H9 (cell line): ENCODE data around the gene GPR107. TPM values are rescaled to one million over a fixed set of nuclear protein-coding genes. Genes with fewer than 3 reads are reported as not detected.

ENCODE experiments used
- DNase-seq: peaks from one replicate; pipeline ENCODE4 v3.0.0-alpha.2; 2017
- H2AFZ ChIP-seq: one replicate; pipeline ENCODE4 v1.6.1; 2013; ENCODE audit warnings: mild to moderate bottlenecking, low read length, control low read depth, moderate library complexity
- H2AK5ac ChIP-seq: 2 replicates; pipeline ENCODE4 v1.6.1; 2013; ENCODE audit warnings: low read length, control low read depth, mixed read lengths; ENCODE audit not compliant: insufficient read length
- H2BK120ac ChIP-seq: one replicate; pipeline ENCODE4 v1.6.1; 2013; ENCODE audit warnings: low read depth, mild to moderate bottlenecking, low read length, control low read depth, inconsistent platforms; ENCODE audit not compliant: poor library complexity, severe bottlenecking
- H2BK12ac ChIP-seq: 2 replicates; pipeline ENCODE4 v1.6.1; 2013; ENCODE audit warnings: low read length, control low read depth, mixed read lengths, low read depth; ENCODE audit not compliant: insufficient read length
- H2BK15ac ChIP-seq: 2 replicates; pipeline ENCODE4 v1.6.1; 2013; ENCODE audit warnings: low read depth, low read length, control low read depth
- H2BK20ac ChIP-seq: one replicate; pipeline ENCODE4 v1.6.1; 2013; ENCODE audit warnings: low read depth, mild to moderate bottlenecking, low read length, control low read depth, inconsistent platforms; ENCODE audit not compliant: poor library complexity, severe bottlenecking
- H2BK5ac ChIP-seq: 2 replicates; pipeline ENCODE4 v1.6.1; 2013; ENCODE audit warnings: low read length, control low read depth, mixed read lengths; ENCODE audit not compliant: insufficient read length
- H3K14ac ChIP-seq: 2 replicates; pipeline ENCODE4 v1.6.1; 2013; ENCODE audit warnings: low read length, control low read depth; ENCODE audit not compliant: insufficient read depth
- H3K18ac ChIP-seq: 2 replicates; pipeline ENCODE4 v1.6.1; 2013; ENCODE audit warnings: low read depth, mild to moderate bottlenecking, mixed read lengths, low read length, control low read depth; ENCODE audit not compliant: insufficient read length
- H3K23ac ChIP-seq: 2 replicates; pipeline ENCODE4 v1.6.1; 2013; ENCODE audit warnings: low read length, control low read depth, mixed read lengths, low read depth; ENCODE audit not compliant: insufficient read length
- H3K23me2 ChIP-seq: 2 replicates; pipeline ENCODE4 v1.6.1; 2013; ENCODE audit warnings: low read depth, mild to moderate bottlenecking, mixed read lengths, low read length, control low read depth; ENCODE audit not compliant: insufficient read length, poor library complexity, severe bottlenecking
- H3K27ac ChIP-seq: 2 replicates; pipeline ENCODE4 v1.5.1; 2013; ENCODE audit warnings: low read length, control low read depth, mixed read lengths, low read depth; ENCODE audit not compliant: insufficient read length
- H3K27me3 ChIP-seq: 2 replicates; pipeline ENCODE4 v1.6.1; 2013; ENCODE audit warnings: low read length, control low read depth, inconsistent platforms; ENCODE audit not compliant: insufficient read depth
- H3K4ac ChIP-seq: 2 replicates; pipeline ENCODE4 v1.6.1; 2013; ENCODE audit warnings: low read depth, mild to moderate bottlenecking, control low read depth, inconsistent platforms, low read length, moderate library complexity
- H3K4me1 ChIP-seq: 2 replicates; pipeline ENCODE4 v1.6.1; 2013; ENCODE audit warnings: low read length, control low read depth, inconsistent platforms; ENCODE audit not compliant: insufficient read depth
- H3K4me2 ChIP-seq: 2 replicates; pipeline ENCODE4 v1.6.1; 2013; ENCODE audit warnings: low read length, control low read depth, mixed read lengths; ENCODE audit not compliant: insufficient read length, insufficient read depth
- H3K56ac ChIP-seq: 2 replicates; pipeline ENCODE4 v1.6.1; 2013; ENCODE audit warnings: low read depth, mild to moderate bottlenecking, mixed read lengths, low read length, control low read depth; ENCODE audit not compliant: insufficient read length
- H3K79me1 ChIP-seq: 2 replicates; pipeline ENCODE4 v1.6.1; 2013; ENCODE audit warnings: low read depth, mild to moderate bottlenecking, moderate library complexity, low read length, control low read depth, inconsistent platforms; ENCODE audit not compliant: insufficient read depth, poor library complexity, severe bottlenecking
- H3K79me2 ChIP-seq: 2 replicates; pipeline ENCODE4 v1.6.1; 2013; ENCODE audit warnings: low read length, control low read depth, inconsistent platforms; ENCODE audit not compliant: insufficient read depth
- H3K9ac ChIP-seq: 2 replicates; pipeline ENCODE4 v1.6.1; 2013; ENCODE audit warnings: low read length, control low read depth, mixed read lengths; ENCODE audit not compliant: insufficient read length; ENCODE audit errors: extremely low read depth
- H3K9me3 ChIP-seq: one replicate; pipeline ENCODE4 v1.6.1; 2013; ENCODE audit warnings: low read depth, low read length, inconsistent platforms; ENCODE audit not compliant: control insufficient read depth
- H3T11ph ChIP-seq: one replicate; pipeline ENCODE4 v1.6.1; 2013; ENCODE audit warnings: mild to moderate bottlenecking, low read length, control low read depth, inconsistent platforms
- H4K20me1 ChIP-seq: one replicate; pipeline ENCODE4 v1.6.1; 2013; ENCODE audit not compliant: control insufficient read depth, insufficient read length, insufficient read depth
- H4K5ac ChIP-seq: 2 replicates; pipeline ENCODE4 v1.6.1; 2013; ENCODE audit warnings: low read depth, mild to moderate bottlenecking, mixed read lengths, low read length, control low read depth; ENCODE audit not compliant: insufficient read length
- H4K8ac ChIP-seq: replicated peaks from 2 replicates; pipeline ENCODE4 v1.6.1; 2013; ENCODE audit warnings: low read length, control low read depth, mixed read lengths, low read depth; ENCODE audit not compliant: insufficient read length
- H4K91ac ChIP-seq: 2 replicates; pipeline ENCODE4 v1.6.1; 2013; ENCODE audit warnings: low read depth, mild to moderate bottlenecking, moderate library complexity, mixed read lengths, low read length, control low read depth; ENCODE audit not compliant: insufficient read length
- H3K27ac Mint-ChIP-seq, 3 experiments: 2 replicates in 2 of 3; 3 replicates in 1 of 3; pipeline ENCODE4 v1.8.0; 2020 to 2021; ENCODE audit warnings: mixed read lengths in 3 of 3, mild to moderate bottlenecking in 1 of 3, moderate library complexity in 1 of 3
- H3K27me3 Mint-ChIP-seq: 2 replicates; pipeline ENCODE4 v1.8.0; 2021; ENCODE audit warnings: low read depth, mild to moderate bottlenecking, moderate library complexity, mixed read lengths
- H3K36me3 Mint-ChIP-seq, 3 experiments: 2 replicates in 2 of 3; 3 replicates in 1 of 3; pipeline ENCODE4 v1.8.0; 2020 to 2021; ENCODE audit warnings: low read depth in 3 of 3, mixed read lengths in 3 of 3; ENCODE audit not compliant: insufficient read depth in 1 of 3
- H3K4me1 Mint-ChIP-seq, 2 experiments: 2 replicates each; pipeline ENCODE4 v1.8.0; 2020; ENCODE audit warnings: mixed read lengths in 2 of 2
- H3K4me3 Mint-ChIP-seq, 2 experiments: 2 replicates in 1 of 2; 3 replicates in 1 of 2; pipeline ENCODE4 v1.8.0; 2020 to 2021; ENCODE audit warnings: mild to moderate bottlenecking in 2 of 2, mixed read lengths in 2 of 2, moderate library complexity in 1 of 2
- H3K9me3 Mint-ChIP-seq, 2 experiments: 2 replicates in 1 of 2; 3 replicates in 1 of 2; pipeline ENCODE4 v1.8.0; 2020; ENCODE audit warnings: mild to moderate bottlenecking in 2 of 2, mixed read lengths in 2 of 2, moderate library complexity in 1 of 2
- CTCF ChIP-seq: fragments of 200-600 bp; sonication (generic); conservative IDR thresholded peaks from 3 replicates; pipeline ENCODE4 v1.8.0; 2021; ENCODE audit warnings: antibody characterized with exemption, mild to moderate bottlenecking
- WGBS: extraction: QIAGEN DNeasy Blood & Tissue Kit; methylation state at CpG from one replicate; pipeline ENCODE4 v1.1.7; 2013; ENCODE audit warnings: missing lambda C conversion rate, low lambda C conversion rate, mixed read lengths; ENCODE audit not compliant: insufficient read length; ENCODE audit errors: extremely low coverage; 5-methylcytosine and 5-hydroxymethylcytosine counted together
- total RNA-seq: library from RNA; stranded (reverse); gene quantifications from 2 replicates; pipeline ENCODE4 v1.2.1, GENCODE V29; 2021

The GPR107 gene
- total RNA-seq, 1 experiment from 2014 or later, result 38.0 TPM

- Histone ChIP-seq H4K5ac (no peak overlapping the region), H3K18ac (no peak overlapping the region), H3K4me1 (no peaks in the 10 kb centered on the region), H3K9ac (no peak overlapping the region), H3K4ac (no peak overlapping the region), H4K91ac (no peak overlapping the region), H3K27ac (no peak overlapping the region), H2BK20ac (no peak overlapping the region), H2BK15ac (no peak overlapping the region), H2BK12ac (no peak overlapping the region), H2BK120ac (no peak overlapping the region), H3K79me1 (no peaks in the 10 kb centered on the region), H2BK5ac (no peak overlapping the region), H3K27me3 (no peaks in the 10 kb centered on the region), H3K79me2 (peaks cover 2% of the 10 kb centered on the region; the same call in 1 of the 2 replicates), H3K14ac (peak overlapping the region; percentile 60; the same call in 1 of the 2 replicates), H3K4me2 (peak overlapping the region; percentile 49), H3K56ac (no peak overlapping the region), H2AK5ac (no peak overlapping the region), H3K23me2 (peaks cover 12% of the 10 kb centered on the region), H3K23ac (no peak overlapping the region), H3K9me3 (no peaks in the 10 kb centered on the region), H4K8ac (no peak overlapping the region), H3T11ph (no peak overlapping the region), H2AFZ (no peak overlapping the region), H4K20me1 (no peaks in the 10 kb centered on the region)
- Mint-ChIP-seq H3K4me1 (peaks cover 14 to 39% of the 10 kb centered on the region in 2 experiments), H3K36me3 (no peaks in the 10 kb centered on the region; a peak in 1 of 7 replicates), H3K27ac (no peak overlapping the region), H3K9me3 (no peaks in the 10 kb centered on the region; a peak in 1 of 5 replicates), H3K27me3 (peaks cover 25% of the 10 kb centered on the region), H3K4me3 (peak overlapping the region; percentile 81 to 90)
- no CpG with 5 or more reads among the region's 57 CpGs for WGBS
- no peak for TF ChIP-seq CTCF
- no peak for DNase-seq
These were observed 119.4 kb downstream of the GPR107 start for GRCh38 chr9:130172858-130173665.
